HG03520 (cell line): ENCODE results near the gene FBLN2.

Source experiments
- ATAC-seq: cut with Tn5 transposase; IDR thresholded peaks from one replicate; pipeline ENCODE4 v1.9.1; 2021; ENCODE audit warnings: mild to moderate bottlenecking, moderate library complexity; ENCODE audit not compliant: unreplicated experiment

The FBLN2 gene

DNA sequence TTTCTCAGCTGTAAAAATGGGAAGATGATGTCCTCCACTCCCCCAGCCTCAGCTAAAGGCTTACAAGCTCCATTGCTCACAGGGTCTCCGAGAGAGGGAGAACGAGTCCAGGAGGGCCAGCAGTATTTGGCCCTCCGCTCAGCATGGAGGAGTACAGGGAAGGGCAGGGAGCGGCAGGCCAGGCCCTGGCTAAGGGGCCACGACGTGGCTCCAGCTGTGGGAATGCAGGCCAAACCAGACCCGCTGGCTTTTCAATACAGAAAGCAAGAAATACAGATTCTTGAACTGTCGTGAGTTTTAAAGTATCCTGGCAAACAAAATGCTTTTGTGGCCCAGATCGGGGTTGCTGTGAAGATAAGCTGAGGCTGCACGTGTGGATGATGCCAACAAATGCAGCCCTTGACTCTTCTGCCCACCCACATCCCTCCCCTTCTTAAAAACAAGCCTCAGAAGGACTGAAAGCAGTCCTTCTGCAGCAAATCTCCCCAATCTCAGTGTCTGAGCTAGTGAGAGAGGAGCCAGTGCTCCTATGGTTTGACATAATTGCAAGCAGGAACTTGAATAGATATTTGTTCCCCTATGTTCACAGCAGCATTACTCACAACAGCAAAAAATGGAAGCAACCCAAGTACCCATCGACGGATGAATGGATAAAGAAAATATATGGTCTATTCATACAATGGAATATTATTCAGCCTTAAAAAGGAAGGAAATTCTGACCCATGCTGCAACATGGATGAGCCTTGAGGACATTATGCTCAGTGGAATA is 18.5 kb upstream of the FBLN2 start:
- ATAC-seq = no peak

DNA sequence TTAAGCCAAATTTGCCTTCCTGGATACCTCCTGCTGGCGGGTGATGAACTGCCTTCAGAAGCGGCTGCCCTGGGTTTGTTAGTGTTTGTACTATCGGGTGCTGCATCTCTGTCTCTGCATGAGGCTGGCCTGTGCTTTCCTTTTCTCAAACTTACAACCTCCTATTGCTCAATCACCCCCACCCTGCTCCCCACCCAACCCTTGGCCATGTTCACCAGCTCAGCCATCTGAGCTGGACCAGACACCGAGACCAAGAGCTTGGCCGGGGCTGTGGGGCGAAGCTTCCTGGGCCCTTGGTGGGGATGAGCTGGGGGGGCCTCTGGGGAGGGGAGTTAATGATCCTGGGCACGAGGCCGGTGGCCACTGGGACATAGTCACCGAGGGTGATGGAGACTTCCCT is 16.8 kb upstream of the FBLN2 start:
- no peak for ATAC-seq

DNA sequence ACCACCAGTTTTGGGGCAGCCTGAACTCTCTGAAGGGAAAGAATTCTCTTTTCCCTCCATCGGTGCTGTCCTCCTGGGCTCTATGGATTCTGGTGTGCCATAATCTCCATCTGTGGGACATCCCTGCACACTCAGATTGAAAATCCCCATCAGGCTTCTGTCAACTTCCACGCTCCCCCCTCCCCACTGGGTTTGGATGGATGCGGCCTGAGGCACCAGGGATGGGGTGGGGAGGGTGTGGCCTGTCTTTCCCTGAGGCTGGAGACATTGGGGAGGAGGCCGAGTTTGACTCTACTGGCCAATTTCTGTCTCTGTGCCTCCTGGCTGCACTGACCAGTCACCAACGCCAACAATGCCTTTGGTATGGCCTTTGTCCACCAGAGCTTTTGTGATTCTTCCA is 16.3 kb upstream of the FBLN2 start:
- ATAC-seq = no peak

DNA sequence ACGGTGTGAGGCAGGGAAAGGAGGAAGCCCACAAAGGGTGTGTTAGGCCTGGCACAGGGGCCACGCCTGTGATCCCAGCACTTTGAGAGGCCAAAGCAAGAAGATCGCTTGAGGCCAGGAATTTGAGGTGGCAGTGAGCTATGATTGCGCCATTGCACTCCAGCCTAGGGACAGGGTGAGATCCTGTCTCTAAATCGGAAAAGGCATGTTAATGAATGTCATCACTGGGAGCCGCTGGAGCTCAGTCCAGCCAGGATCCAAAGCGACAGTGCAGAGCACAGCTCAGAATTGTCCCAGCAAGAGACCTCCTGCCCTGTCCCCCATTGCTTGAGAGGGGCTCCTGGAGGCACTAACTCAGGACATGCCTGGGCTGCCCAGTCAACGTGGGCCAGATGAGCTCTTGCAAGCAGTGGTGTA is 15.0 kb upstream of the FBLN2 start:
- ATAC-seq = no peak

DNA sequence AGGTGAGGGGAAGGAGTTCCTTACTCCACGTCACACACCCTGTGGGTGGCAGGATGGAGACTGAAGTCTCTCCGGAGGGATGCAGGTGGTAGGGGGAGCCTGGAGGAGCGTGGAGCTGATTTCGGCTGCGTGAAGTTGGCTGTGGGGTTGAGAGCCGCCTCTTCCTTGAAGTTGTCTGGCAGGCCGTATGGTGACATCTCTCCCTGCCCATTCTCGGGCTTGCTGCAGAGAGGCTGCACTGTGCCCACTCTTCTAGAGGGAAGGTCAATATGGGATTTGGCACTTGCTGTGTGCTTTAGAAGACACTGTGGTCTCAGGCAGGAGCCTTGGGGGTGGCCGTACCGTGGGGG is 13.4 kb upstream of the FBLN2 start:
- ATAC-seq = no peak

DNA sequence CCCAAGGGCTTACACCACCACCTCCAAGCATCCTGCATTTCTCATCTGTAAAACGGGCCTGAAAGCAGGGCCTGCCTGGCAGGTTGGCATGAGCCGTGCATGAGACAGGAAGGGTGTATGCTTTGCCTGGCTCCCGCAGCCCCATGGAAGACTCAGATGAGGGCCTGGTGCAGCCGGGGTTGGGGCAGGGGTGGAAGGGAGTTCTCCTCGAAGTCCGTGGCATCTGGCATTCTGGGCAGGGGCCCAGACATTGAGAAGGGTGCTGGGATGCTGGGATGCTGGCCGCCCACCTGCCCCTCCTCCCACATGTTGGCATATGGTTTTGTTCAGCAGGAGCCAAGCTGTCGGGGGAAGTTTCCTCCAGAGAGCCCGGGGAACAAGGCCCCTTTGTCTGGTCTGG is 13.0 kb upstream of the FBLN2 start:
- ATAC-seq = no peak

DNA sequence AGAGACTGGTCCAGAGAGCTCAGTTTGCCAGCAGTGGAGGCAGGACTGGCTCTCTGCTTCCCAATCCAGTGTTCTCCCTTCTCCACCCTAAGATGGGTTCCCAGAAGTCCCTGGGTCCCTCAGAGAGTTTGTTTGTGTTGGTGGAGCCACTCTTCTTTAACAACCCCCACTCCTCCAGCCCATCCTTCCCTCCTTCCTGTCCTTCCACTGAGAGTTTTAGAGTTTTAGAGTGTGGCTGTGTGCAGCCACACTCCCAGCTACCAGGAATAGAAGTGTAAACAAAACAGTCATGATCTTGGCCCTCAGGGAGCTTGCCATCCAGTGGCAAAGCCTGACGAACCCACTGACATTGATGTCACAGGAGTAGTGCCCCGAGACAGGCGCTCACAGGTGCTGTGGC is 12.5 kb upstream of the FBLN2 start:
- ATAC-seq = no peak

DNA sequence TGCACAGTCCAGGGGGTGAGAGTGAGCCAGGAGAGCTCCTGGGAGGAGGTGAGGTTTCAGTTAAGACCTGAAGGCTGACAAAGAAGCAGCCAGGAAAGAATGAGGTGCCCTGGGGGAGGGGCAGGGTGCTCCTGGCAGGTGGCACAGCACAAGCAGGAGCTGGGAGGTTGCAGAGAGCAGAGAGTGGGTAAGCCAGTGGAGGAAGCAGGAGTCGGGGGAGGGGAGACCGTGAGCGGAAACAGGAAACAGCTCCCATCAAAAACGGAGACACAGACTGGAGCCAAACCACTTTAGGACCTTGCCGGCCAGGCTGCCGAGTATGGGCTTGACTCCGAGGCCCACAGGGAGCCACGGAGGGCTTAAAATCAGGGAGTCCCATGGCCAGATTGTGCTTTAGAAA is 12.1 kb upstream of the FBLN2 start:
- ATAC-seq = no peak

DNA sequence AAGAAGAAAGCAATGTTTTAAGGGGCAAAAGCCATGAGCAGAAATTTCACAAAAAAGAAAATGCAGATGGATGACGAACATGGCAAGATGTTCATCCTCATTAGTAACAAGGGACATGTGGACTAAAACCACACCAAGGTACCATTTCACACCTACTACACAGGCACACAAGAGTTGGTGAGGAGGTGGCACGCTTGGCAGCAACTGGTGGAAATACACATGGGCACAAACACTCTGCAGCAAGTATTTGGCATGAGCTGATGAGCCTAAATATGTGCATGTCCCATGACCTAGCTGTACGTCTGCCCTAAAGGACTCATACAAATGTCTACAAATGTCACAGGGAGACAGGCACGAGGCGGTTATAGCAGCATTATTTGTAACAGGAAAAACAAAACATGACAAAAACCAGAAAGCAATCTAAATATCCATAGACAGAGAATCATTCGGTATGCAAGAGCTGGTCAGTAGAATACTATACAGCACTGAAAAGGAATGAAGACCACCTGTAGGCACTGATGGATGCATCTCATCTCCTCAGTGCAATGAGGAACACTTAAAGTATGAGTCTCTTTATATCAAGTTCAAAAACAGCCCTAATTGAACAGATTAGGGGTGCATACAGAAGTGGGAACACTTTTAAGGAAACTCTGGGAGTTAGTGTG is 11.5 kb upstream of the FBLN2 start:
- no peak for ATAC-seq

DNA sequence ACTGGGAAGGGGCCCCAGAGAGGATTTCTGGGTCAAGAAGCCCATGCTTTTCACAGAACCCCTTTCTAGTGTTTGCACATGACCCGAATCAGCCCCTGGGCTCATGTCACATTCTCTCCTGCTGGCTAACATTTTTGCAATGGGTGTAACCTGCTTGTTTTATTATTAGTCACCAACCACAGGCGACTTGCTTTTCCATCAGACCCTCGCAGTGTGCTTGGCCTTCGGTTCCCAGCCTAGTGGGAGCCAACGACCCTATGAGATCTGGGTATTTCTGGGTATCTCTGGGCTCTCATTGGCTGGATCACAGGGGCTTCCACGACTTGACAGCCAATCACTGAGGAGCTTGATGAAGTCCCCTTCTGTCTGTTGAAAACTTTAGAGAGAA is 11.0 kb upstream of the FBLN2 start:
- no peak for ATAC-seq

DNA sequence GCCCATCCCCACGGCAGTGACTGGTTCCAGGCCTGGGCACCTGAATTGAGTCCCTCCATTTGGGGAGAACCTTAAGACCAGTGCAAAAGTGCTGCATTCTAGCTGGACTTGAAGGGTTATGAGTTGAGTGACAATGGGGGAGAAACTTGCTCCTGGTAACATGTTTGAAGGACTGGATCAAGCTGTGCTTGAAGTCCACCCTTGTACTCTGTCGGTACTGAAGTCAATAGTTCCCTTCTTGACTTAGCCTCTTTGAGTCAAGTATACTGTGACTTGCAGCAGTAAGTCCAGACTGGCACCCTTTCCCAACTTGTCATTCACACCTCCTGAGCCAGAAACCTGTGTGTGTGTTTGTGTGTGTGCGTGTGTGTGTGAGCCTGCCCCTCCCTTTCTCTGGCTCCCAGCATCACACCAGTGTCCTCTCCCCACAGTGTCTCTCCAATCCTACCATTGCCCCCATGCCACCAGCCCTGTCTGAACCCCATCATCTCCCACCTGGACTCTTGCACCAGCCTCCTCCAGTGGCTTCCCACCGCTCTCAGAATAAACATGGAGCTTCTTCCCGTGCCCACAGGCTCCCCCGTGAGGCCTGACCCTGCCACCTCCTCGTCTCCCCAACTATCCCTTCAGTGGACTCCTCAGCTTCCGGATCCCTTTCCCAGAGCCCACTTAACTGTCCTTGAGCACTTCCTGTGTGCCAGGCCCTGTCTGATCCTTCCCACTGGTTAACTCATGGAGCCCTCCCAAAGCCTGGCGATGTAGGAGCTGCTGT is 10.2 kb upstream of the FBLN2 start:
- no peak for ATAC-seq

DNA sequence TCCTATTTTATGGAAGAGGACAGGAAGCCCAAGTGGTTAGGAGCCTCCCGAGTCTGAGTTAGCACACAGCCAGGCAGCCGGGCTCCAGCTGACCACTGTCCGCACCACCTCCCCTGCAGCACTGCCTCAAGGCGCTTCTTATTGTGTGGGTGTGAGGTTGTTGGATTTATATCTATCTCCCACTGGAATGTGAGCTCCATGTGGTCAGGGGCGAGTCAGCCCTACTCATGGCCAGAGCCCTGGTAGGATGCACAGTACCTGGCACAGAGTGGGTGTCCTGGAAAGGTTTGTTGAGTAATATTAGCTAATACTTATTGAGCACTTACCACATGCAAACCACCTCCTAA is 9.7 kb upstream of the FBLN2 start:
- no peak for ATAC-seq

DNA sequence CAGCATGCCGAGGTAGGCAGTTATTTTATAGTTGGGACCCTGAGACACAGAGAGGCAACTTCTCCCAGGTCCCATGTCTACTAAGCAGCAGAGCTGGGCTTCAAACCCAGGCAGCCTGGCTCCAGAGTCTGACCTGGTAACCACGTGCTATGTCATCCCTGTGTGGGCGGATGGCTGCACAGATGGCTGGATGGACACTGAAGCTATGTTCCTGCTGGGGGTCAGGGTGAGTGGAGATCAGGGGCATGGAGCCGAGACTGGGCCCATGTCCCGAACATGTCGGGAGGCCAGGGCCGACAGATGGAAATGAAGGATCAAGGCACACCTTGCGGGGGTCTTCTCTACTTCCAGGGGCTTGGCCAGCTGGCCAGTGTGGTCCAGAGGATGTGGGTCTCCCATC is 9.3 kb upstream of the FBLN2 start:
- no peak for ATAC-seq

DNA sequence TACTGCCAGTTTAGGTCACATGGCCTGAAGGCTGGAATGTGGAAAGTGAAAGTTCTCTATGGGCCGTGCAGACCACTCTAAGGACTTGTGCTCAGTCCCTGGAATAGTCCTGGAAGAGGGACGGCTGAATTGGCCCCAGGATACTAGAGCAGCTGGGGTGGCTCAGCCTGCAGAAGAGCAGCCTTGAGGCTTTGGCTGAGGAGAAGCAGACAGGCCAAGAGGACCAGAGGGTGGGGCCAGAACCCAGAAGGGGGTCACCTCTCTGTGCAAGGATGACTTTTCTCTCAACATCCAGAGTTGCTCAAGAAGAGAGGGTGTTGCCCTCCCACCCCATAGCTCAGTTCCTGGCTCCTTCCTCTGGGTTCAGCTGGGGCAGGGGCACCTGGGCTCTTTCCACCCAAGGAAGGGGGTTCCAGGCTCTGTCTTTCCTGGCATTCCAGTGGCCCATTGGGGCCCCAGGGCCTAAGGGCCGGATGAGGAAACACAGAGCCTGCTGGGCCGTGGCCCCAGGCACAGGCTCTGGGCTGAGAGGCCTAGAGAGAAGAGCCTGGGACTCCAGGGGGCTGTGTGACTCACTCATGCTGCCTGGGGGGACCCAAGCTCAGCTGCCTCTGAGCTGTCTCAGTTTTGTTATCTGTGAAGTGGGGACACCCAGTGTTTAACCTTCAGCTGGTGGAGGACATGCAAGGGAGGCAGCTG is 8.5 kb upstream of the FBLN2 start:
- ATAC-seq = no peak

DNA sequence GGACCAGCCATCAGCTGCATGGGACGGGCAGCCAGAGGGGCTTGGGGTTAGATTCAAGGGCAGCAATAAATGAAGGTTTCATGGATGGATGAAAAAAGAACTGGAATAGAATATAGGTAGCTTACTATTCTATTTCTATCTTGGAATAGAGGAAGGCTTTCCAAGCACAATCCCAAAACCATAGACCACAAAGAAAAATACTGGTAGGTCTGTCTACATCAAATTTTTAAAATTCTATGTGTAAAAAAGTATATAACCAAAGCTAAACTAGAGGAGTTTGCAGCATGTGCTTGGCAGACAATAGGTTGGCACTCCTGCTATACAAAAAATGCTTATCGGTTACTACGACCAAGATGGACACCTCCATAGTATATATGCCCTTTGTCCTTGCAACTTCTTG is 7.2 kb upstream of the FBLN2 start:
- ATAC-seq = no peak

DNA sequence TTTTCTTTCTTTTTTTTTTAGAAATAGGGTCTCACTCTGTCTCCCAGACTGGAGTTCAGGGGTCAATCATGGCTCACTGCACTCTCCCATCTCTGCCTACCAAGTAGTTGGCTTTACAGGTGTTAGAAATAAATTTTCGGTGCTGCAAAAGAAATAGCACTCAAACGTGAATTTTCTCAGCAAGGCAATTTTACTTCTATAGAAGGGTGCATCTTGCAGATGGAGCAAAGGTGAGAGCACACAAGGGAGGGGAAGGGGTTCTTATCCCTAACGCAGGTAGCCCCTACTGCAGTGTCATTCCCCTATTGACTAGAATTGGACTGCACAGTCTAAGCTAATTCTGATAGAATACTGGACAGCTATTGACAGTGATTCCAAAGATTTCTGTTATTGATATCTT is 6.8 kb upstream of the FBLN2 start:
- no peak for ATAC-seq

DNA sequence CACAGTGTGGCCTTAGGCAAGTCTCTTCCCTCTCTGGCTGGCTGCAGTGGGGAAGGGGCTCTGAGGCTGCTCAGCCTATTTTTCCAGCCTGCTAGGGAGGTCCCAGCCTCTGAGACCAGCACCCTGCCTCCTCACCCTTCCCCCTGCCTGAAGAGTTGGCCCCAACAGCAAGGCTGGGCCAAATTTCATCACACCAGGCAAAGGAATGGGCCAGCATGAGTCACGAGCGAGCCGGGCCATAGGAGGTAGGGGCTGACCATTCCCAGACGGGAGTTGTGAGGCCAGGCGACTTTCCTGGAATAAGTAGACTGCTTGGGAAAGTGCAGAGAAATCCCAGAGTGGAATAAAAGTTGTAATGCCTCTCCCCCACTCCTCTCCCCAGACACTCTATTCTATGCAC is 5.7 kb upstream of the FBLN2 start:
- no peak for ATAC-seq

DNA sequence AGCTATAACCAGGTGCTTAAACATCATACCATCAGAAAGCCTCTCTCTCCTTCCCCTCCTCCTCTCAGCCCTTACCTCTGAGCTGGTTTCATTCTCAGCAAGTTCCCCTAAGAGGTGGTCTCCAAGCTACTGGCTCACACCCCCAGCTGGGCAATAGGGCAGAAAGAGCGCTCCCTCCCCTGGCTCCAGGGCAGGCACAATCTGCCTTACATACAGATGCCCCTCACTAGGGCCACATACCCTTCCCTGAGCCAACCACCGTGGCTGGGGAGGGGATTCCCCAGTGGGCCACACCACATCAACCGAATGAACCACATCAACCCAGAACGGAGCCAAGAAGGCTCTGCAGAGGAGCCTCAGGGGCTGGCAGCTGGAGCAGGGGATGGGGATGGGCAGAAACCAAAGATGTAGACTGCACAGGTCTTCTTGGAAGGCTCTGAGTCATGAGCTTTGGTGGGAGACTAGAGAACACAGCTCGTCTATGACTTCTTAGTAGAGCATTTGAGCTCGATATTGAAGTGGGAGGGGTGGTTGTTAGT is 4.6 kb upstream of the FBLN2 start:
- ATAC-seq = no peak

DNA sequence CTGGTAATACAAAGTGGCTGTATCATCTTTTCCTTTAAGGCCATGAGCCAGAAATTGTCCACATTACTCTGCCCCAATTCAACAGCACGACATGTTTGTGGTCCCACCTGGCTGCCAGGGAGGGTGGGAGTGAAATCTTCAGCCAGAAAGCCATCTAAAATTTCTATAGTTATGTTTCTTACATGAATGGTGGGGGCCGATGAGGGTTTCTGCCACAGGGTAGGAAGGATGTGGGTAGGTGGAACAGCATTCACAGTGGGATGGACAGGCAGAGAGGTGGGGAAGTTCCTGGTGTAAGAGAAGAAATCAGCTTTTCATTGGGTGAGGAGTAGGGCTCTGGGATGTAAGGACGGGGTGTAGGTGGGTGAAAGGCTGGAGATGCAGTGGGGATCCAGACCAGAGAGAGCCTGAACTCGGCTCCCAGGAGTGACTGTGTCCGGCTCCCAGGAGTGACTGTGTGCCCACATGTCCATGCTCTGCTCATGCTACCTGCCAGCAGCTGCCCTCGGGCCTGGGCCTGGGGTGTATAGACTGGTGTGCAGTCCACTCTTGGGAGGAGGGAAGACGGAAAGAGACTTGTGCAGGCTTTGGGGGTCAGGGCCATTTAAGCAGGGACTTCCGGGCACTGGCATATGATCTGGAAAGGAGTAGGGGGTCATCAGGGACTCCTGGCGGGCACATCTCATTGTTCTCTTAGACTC is 3.8 kb upstream of the FBLN2 start:
- ATAC-seq = no peak

DNA sequence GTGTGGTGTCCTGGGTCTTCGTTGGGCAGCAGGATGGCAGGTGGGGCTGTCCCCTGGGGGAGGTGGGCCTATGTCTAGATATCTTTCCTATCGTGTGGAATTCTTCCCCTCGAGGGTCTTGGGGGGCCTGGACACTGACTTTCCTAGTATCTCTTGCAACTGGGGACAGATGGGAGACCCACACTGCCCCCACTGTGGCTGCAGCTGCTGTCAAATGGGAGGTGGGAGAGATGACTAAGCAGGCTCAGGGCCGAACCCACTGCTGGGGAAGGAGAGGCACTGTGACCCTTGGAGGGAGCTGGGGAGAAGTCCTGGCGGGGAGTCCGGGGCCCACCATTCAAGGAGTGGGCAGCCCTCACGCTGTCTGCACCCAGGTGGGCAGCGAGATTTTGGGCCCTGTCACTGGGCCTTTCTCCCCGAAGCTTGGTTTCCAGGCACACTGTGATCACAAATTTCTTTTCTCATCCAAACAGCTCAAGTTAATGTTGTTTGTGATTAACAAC is 2.9 kb upstream of the FBLN2 start:
- ATAC-seq = no peak
